ENCODE data around the gene ANAPC1. TPM values are rescaled to one million over a fixed set of nuclear protein-coding genes. Genes with fewer than 3 reads are reported as not detected.
"Not testable (repeated sequence)": the region's sequence is repeated elsewhere in the genome, so short reads cannot be mapped to it uniquely, and the experiment has no call there.

The ANAPC1 gene
- total RNA-seq, 2 donors from 2014 or later: 89.9 to 92.8 TPM

GRCh38 chr2:111768266-111769190, 115.5 kb downstream of the ANAPC1 start:
- not testable (repeated sequence) for H3K27me3 Mint-ChIP-seq (ENCODE audit: low read depth); DNase-seq; H3K9me3 Mint-ChIP-seq; ATAC-seq (replicated peaks in 1 of 2); H3K36me3 Mint-ChIP-seq (ENCODE audit: insufficient read depth in 2 of 2); H3K4me1 Mint-ChIP-seq (ENCODE audit: low read depth); H3K4me3 Mint-ChIP-seq; H3K27ac Mint-ChIP-seq

GRCh38 chr2:111767087-111767486, 116.9 kb downstream of the ANAPC1 start:
- H3K36me3 Mint-ChIP-seq (ENCODE audit: insufficient read depth in 2 of 2); ATAC-seq (replicated peaks in 1 of 2); DNase-seq; H3K27ac Mint-ChIP-seq; H3K4me3 Mint-ChIP-seq; H3K9me3 Mint-ChIP-seq; H3K4me1 Mint-ChIP-seq (ENCODE audit: low read depth); H3K27me3 Mint-ChIP-seq (ENCODE audit: low read depth): not testable (repeated sequence)

- DNase-seq; H3K36me3 Mint-ChIP-seq (ENCODE audit: insufficient read depth in 2 of 2); ATAC-seq (replicated peaks in 1 of 2): not testable (repeated sequence)
Observed at GRCh38 chr2:111766295-111766694, 117.7 kb downstream of the ANAPC1 start.

GRCh38 chr2:111764151-111764550, 119.8 kb downstream of the ANAPC1 start:
- not testable (repeated sequence) for ATAC-seq (replicated peaks in 1 of 2); H3K4me1 Mint-ChIP-seq (ENCODE audit: low read depth); DNase-seq; H3K9me3 Mint-ChIP-seq; H3K36me3 Mint-ChIP-seq (ENCODE audit: insufficient read depth in 2 of 2); H3K27me3 Mint-ChIP-seq (ENCODE audit: low read depth); H3K27ac Mint-ChIP-seq; H3K4me3 Mint-ChIP-seq

More at GRCh38 chr2:111766295-111766694, 117.7 kb downstream of the ANAPC1 start:
- H3K4me3 Mint-ChIP-seq; H3K27me3 Mint-ChIP-seq (ENCODE audit: low read depth); H3K9me3 Mint-ChIP-seq; H3K27ac Mint-ChIP-seq; H3K4me1 Mint-ChIP-seq (ENCODE audit: low read depth): not testable (repeated sequence)

GRCh38 chr2:111760697-111761284, 123.2 kb downstream of the ANAPC1 start:
- not testable (repeated sequence) for H3K4me1 Mint-ChIP-seq (ENCODE audit: low read depth); H3K4me3 Mint-ChIP-seq; ATAC-seq (replicated peaks in 1 of 2); H3K27ac Mint-ChIP-seq; H3K27me3 Mint-ChIP-seq (ENCODE audit: low read depth); DNase-seq; H3K36me3 Mint-ChIP-seq (ENCODE audit: insufficient read depth in 2 of 2)
- peaks cover 1 to 11% of the 10 kb centered on the region in 2 donors for H3K9me3 Mint-ChIP-seq

- not testable (repeated sequence) for H3K4me3 Mint-ChIP-seq; H3K36me3 Mint-ChIP-seq (ENCODE audit: insufficient read depth in 2 of 2); H3K27ac Mint-ChIP-seq; H3K9me3 Mint-ChIP-seq; ATAC-seq (replicated peaks in 1 of 2); H3K27me3 Mint-ChIP-seq (ENCODE audit: low read depth); DNase-seq; H3K4me1 Mint-ChIP-seq (ENCODE audit: low read depth)
Observed at GRCh38 chr2:111752533-111752932, 131.5 kb downstream of the ANAPC1 start.

- H3K36me3 Mint-ChIP-seq (ENCODE audit: insufficient read depth in 2 of 2); ATAC-seq (replicated peaks in 1 of 2); H3K27ac Mint-ChIP-seq; H3K4me1 Mint-ChIP-seq (ENCODE audit: low read depth); DNase-seq; H3K27me3 Mint-ChIP-seq (ENCODE audit: low read depth); H3K4me3 Mint-ChIP-seq; H3K9me3 Mint-ChIP-seq: not testable (repeated sequence)
Observed at GRCh38 chr2:111750641-111751040, 133.4 kb downstream of the ANAPC1 start.

GRCh38 chr2:111748429-111748828, 135.6 kb downstream of the ANAPC1 start:
- H3K4me1 Mint-ChIP-seq (ENCODE audit: low read depth); H3K27ac Mint-ChIP-seq; H3K9me3 Mint-ChIP-seq; H3K27me3 Mint-ChIP-seq (ENCODE audit: low read depth); DNase-seq; H3K36me3 Mint-ChIP-seq (ENCODE audit: insufficient read depth in 2 of 2); H3K4me3 Mint-ChIP-seq; ATAC-seq (replicated peaks in 1 of 2): not testable (repeated sequence)

- H3K4me3 Mint-ChIP-seq; H3K9me3 Mint-ChIP-seq; H3K4me1 Mint-ChIP-seq (ENCODE audit: low read depth); H3K36me3 Mint-ChIP-seq (ENCODE audit: insufficient read depth in 2 of 2); H3K27ac Mint-ChIP-seq; H3K27me3 Mint-ChIP-seq (ENCODE audit: low read depth): not testable (repeated sequence)
- ATAC-seq (replicated peaks in 1 of 2) (peak; percentile 95 to 97), DNase-seq (peak; percentile 78 to 91)
Observed at GRCh38 chr2:111747410-111748115, 136.4 kb downstream of the ANAPC1 start.

- not testable (repeated sequence) for ATAC-seq (replicated peaks in 1 of 2); H3K4me3 Mint-ChIP-seq; H3K9me3 Mint-ChIP-seq; H3K36me3 Mint-ChIP-seq (ENCODE audit: insufficient read depth in 2 of 2); H3K4me1 Mint-ChIP-seq (ENCODE audit: low read depth); DNase-seq; H3K27me3 Mint-ChIP-seq (ENCODE audit: low read depth); H3K27ac Mint-ChIP-seq
Observed at GRCh38 chr2:111744751-111745150, 139.2 kb downstream of the ANAPC1 start.

GRCh38 chr2:111741517-111741916, 142.5 kb downstream of the ANAPC1 start:
- not testable (repeated sequence) for H3K9me3 Mint-ChIP-seq; H3K4me1 Mint-ChIP-seq (ENCODE audit: low read depth); DNase-seq; H3K4me3 Mint-ChIP-seq; H3K36me3 Mint-ChIP-seq (ENCODE audit: insufficient read depth in 2 of 2); ATAC-seq (replicated peaks in 1 of 2); H3K27ac Mint-ChIP-seq
- peaks cover 14% of the 10 kb centered on the region for H3K27me3 Mint-ChIP-seq (ENCODE audit: low read depth)

GRCh38 chr2:111735838-111736721, 147.9 kb downstream of the ANAPC1 start:
- H3K27ac Mint-ChIP-seq, H3K4me3 Mint-ChIP-seq: not testable (repeated sequence)

More at GRCh38 chr2:111735838-111736721, 147.9 kb downstream of the ANAPC1 start:
- H3K36me3 Mint-ChIP-seq (ENCODE audit: insufficient read depth in 2 of 2); H3K27me3 Mint-ChIP-seq (ENCODE audit: low read depth); H3K4me1 Mint-ChIP-seq (ENCODE audit: low read depth); DNase-seq; H3K9me3 Mint-ChIP-seq: not testable (repeated sequence)
- ATAC-seq (replicated peaks in 1 of 2): peak; percentile 75 to 86

Measured in activated T-cell treated with anti-CD3 and anti-CD28 coated beads, Interleukin-2, amount 50 U/mL, for 72 hours (primary cell).